KMS-11 (cell line): Measurements from ENCODE around the gene PSMC5.
"Not testable (repeated sequence)": the region's sequence is repeated elsewhere in the genome, so short reads cannot be mapped to it uniquely, and the experiment has no call there.

Experiments
- H2AFZ ChIP-seq: fragments of 200-600 bp; sonication (generic); 2 replicates; pipeline ENCODE4 v1.6.1; 2016; ENCODE audit warnings: antibody characterized with exemption, mixed run types, low read depth
- H3K27ac ChIP-seq: fragments of 200-600 bp; sonication (generic); 2 replicates; pipeline ENCODE4 v1.6.1; 2016; ENCODE audit warnings: mild to moderate bottlenecking, mixed run types
- H3K27me3 ChIP-seq: fragments of 200-600 bp; sonication (generic); 2 replicates; pipeline ENCODE4 v1.6.1; 2017; ENCODE audit warnings: mild to moderate bottlenecking, low read depth, mixed run types, moderate library complexity; ENCODE audit not compliant: insufficient read depth
- H3K36me3 ChIP-seq: fragments of 200-600 bp; sonication (generic); 2 replicates; pipeline ENCODE4 v1.6.1; 2017; ENCODE audit warnings: mild to moderate bottlenecking, mixed run types; ENCODE audit not compliant: insufficient read depth
- H3K4me1 ChIP-seq: fragments of 200-600 bp; sonication (generic); 2 replicates; pipeline ENCODE4 v1.6.1; 2016; ENCODE audit warnings: mild to moderate bottlenecking, low read depth, mixed run types; ENCODE audit not compliant: poor library complexity, severe bottlenecking
- H3K4me2 ChIP-seq: fragments of 200-600 bp; sonication (generic); 2 replicates; pipeline ENCODE4 v1.7.0; 2016; ENCODE audit warnings: mild to moderate bottlenecking, mixed run types
- H3K4me3 ChIP-seq: fragments of 200-600 bp; sonication (generic); IDR thresholded peaks from 2 replicates; pipeline ENCODE4 v1.6.1; 2017; ENCODE audit warnings: low read depth, low read length, mixed read lengths; ENCODE audit not compliant: insufficient read depth
- H3K79me2 ChIP-seq: fragments of 200-600 bp; sonication (generic); 2 replicates; pipeline ENCODE4 v1.6.1; 2016; ENCODE audit warnings: low read depth, mixed run types; ENCODE audit not compliant: insufficient read depth
- H3K9ac ChIP-seq: fragments of 200-600 bp; sonication (generic); 2 replicates; pipeline ENCODE4 v1.6.1; 2016; ENCODE audit warnings: mild to moderate bottlenecking, mixed run types
- H4K20me1 ChIP-seq: fragments of 200-600 bp; sonication (generic); 2 replicates; pipeline ENCODE4 v1.6.1; 2016; ENCODE audit warnings: mild to moderate bottlenecking, mixed run types; ENCODE audit not compliant: insufficient read depth
- TF ChIP-seq, protein P1 (sequence below): fragments of 200-600 bp; sonication (generic); conservative IDR thresholded peaks from 2 replicates; pipeline ENCODE4 v1.6.1; 2017; ENCODE audit warnings: low read depth, mild to moderate bottlenecking, antibody characterized with exemption, low read length, moderate library complexity, mixed read lengths

The PSMC5 gene

DNA sequence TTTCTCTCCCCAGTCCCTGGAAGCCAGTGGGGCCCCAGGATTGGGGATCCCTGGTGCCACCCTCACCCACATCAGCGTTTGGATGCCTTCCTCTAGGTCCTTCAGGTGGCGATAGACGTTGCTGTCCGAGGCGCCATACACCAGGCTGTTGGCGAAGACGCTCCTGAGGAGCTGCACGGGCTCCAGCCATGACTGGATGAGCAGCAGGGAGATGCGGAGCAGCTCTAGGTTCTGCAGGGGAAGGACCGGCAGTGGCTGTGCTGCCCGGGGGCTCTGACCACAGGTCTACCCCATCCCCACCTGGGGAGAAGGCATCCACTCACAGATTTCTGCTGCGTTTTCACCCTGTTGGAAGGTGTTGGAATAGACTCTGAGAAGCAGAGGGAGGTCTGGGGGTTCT is 53.5 kb downstream of the PSMC5 start:
- TF ChIP-seq, protein P1, sequence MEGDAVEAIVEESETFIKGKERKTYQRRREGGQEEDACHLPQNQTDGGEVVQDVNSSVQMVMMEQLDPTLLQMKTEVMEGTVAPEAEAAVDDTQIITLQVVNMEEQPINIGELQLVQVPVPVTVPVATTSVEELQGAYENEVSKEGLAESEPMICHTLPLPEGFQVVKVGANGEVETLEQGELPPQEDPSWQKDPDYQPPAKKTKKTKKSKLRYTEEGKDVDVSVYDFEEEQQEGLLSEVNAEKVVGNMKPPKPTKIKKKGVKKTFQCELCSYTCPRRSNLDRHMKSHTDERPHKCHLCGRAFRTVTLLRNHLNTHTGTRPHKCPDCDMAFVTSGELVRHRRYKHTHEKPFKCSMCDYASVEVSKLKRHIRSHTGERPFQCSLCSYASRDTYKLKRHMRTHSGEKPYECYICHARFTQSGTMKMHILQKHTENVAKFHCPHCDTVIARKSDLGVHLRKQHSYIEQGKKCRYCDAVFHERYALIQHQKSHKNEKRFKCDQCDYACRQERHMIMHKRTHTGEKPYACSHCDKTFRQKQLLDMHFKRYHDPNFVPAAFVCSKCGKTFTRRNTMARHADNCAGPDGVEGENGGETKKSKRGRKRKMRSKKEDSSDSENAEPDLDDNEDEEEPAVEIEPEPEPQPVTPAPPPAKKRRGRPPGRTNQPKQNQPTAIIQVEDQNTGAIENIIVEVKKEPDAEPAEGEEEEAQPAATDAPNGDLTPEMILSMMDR, result no peak
- Histone ChIP-seq H3K36me3 (no peaks in the 10 kb centered on the region), H3K79me2 (no peaks in the 10 kb centered on the region), H3K4me3 (no peak overlapping the region), H3K27ac (no peak overlapping the region), H3K9ac (no peak overlapping the region), H4K20me1 (no peaks in the 10 kb centered on the region), H3K4me2 (no peak overlapping the region), H2AFZ (no peak overlapping the region), H3K4me1 (no peaks in the 10 kb centered on the region), H3K27me3 (peaks cover 37% of the 10 kb centered on the region)

DNA sequence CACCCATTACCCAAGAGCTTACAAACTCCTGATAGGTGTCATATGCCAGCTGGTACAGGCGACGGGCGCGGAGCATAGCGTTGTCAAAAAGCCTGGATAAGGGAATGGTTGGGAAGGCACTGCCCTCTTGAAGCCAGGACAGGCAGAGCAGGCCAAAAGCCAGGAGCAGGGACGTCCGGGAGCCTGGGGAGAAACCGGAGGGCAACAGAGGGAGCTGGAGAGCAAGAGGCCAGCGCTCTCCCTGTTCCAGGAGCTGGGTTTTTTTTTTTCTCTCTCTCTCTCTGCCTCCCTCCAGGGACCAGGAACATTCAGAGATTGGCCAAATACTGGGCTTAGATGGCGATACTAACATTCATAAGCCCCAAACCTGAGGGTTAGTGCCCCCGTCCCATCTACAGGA is 54.1 kb downstream of the PSMC5 start:
- H3K36me3 ChIP-seq, H3K79me2 ChIP-seq, H3K4me1 ChIP-seq, H3K27ac ChIP-seq, H2AFZ ChIP-seq, H3K4me3 ChIP-seq, H3K4me2 ChIP-seq, H4K20me1 ChIP-seq, H3K9ac ChIP-seq: not testable (repeated sequence)
- H3K27me3 ChIP-seq, result peaks cover 37% of the 10 kb centered on the region
